ENCODE measurements around the gene XRCC4. TPM values are rescaled to one million over a fixed set of nuclear protein-coding genes. Genes with fewer than 3 reads are reported as not detected.

Gene XRCC4
- total RNA-seq, 1 donor from 2014 or later = 6.2 TPM

DNA sequence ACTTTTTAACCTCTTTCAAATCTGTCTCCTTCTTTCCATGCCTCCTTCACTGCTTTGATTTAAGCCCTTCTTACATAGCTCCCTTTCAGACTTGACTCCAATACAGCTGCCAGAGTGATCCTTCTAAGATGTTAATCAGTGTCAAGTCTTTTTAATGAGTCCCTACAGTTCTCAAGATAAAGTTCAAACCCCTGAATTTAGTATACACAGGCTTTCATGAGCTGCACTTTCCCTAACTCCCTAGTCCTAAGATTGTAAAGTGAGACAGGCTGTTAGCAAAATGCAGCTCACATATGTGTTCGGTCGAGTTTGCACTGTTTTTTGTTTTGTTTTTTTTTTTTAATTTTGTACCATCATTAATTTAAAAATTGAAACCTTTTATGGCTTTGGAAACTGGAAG is 203.8 kb downstream of the XRCC4 start:
- no peak for ATAC-seq

DNA sequence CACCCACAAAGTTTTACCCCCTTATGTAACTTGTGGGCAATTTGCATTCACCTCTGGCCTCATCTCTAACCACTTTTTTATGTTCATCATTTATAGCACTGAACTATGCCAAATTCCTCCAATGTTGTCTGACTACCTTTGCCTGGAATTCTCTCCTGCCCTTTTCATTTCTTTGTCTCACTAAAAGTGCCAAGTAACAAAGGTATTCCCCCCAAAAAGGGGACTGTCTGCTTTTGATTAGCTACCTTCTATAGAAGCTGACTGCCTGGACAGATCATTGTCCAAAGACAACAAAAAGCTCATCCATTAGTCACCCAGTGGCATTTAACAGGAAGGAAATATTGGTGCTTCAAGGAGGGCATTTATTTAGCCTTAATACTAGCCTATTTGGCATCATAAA is 204.3 kb downstream of the XRCC4 start:
- ATAC-seq = no peak

- no peak for ATAC-seq
These were observed 206.4 kb downstream of the XRCC4 start for GRCh38 chr5:83283761-83284160.

DNA sequence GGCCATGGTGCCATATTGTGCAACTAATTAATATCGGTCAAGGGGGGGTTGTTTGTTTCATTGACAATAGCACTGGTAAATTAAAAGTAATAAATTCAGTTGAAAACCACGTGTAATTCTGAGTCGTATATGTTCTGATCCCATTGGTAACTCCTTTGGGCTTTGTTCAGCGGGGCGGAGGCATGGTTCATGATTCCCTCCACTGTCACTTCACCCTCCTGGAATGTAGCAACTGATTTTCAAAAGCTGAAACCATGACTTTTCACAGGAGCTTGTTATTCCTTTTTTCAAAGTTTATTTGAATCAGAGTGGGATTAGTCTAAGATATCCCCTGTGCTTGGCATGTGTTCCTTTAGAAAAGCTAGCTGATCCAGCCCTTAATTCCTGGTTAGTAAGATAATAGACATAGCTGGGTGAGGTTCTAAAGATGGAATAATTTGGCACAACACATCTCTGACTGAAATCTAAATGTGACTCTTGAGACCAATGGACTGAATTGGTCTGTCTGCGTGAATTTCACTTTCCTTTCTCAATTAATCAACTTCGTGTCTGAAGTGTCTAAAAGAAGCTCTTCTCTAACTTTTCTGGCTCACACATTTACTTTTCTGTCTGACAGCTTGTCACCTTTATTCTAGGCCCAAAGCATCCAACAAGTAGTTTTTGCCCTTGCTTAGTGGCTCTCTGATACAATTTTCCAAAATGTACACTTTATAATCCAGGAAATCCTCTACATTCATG is 208.5 kb downstream of the XRCC4 start:
- ATAC-seq = no peak

- no peak for ATAC-seq
These were observed 216.9 kb downstream of the XRCC4 start for GRCh38 chr5:83294246-83294645.

DNA sequence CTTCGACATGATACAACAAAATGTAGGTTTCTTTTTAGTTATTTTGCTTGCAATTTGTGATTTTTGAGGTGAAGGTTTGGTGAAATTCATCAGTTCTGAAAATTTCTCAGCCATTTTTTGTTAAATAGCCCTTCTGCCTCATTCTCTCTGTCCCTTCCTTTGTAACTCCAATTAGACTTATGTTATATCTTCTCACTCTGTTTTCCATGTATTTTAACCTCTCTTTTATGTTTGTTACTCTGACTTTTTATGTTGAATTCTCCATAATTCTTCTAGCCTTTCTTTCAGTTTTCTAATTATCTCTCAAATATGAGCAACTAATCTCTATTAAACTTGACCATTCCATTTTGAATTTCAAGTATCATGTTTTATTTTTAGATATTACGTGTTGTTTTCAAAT is 222.0 kb downstream of the XRCC4 start:
- ATAC-seq = no peak

- ATAC-seq = peak; percentile 18
These were observed 229.4 kb downstream of the XRCC4 start for GRCh38 chr5:83306572-83307241.

- ATAC-seq = peak; percentile 29
These were observed 235.3 kb downstream of the XRCC4 start for GRCh38 chr5:83312663-83313062.

- ATAC-seq = no peak
These were observed 236.1 kb downstream of the XRCC4 start for GRCh38 chr5:83313436-83313835.

GRCh38 chr5:83321483-83322055 is 244.2 kb downstream of the XRCC4 start:
- ATAC-seq = no peak

DNA sequence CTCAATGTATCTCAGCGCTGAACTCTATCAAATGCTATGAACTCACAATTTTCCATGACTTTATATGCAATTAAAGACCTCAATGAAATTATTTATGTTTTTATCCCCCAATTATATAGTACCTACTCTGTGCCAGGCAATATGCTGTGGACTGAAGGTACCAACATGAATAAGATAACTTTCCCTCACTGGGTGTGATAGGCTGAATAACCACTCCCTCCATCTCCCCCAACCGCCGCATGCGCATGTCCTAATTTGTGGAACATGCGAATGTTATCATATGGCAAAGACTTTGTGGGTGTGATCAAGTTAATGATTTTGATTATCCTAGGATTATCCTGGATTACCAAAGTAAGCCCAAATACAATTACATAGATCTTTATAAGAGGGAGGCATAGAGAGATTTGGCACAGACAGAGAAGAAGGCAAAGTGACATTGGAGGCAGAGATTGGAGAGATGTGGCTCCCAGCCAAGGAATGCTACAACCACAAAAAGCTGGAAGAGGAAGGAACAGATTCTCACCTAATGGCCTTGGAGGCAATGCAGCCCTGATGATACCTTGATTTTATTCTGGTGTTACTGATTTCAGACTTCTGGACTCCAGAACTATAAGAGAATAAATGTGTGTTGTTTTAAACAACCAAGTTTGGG is 245.1 kb downstream of the XRCC4 start:
- ATAC-seq = no peak

GRCh38 chr5:83323557-83324180 is 246.3 kb downstream of the XRCC4 start:
- no peak for ATAC-seq

- no peak for ATAC-seq
These were observed 254.5 kb downstream of the XRCC4 start for GRCh38 chr5:83331842-83332241.

GRCh38 chr5:83337453-83338035 is 260.2 kb downstream of the XRCC4 start:
- no peak for ATAC-seq

- ATAC-seq = no peak
These were observed 263.2 kb downstream of the XRCC4 start for GRCh38 chr5:83340511-83340918.

DNA sequence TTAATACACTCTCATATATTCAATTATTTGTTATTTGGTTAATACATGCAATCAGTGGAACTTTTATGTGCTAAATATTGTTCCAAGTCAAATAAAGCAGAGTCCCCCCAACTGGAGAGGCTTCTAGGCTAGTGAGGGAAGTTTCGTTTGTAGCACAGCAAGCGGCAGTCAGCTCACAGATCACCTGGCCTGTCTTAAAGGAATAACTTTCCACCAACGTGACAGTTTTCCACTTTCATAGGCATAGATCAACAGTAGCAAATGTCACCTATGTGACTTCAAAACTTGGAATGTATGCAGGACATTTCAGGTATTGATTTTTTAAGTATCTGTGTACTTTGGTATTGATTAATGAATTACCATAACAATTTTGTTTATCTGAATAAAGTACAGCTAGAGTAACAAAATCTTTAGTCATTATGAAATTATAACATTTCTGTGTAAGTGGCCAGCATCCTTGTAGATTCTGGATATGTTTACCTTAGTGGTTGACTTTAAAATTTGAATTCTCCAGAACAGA is 264.5 kb downstream of the XRCC4 start:
- ATAC-seq = no peak

DNA sequence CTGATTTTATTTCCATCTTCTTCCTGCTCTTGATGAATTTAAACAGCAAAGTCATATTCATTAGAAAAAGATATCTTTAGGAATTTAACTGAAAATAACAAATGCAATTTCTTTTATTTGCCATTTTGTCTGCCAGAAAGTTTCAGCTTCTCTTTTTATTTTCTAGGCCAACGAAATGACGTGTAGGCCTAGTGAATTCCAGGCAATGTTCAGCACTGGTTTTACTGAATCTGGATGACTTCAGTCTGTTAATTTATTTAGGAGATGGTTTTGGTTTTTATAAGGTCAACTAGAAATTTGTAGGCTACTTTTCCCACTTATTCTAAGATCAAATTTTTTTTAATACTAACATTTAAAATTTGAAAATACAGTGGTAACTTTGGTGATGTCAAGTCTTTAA is 265.1 kb downstream of the XRCC4 start:
- no peak for ATAC-seq

DNA sequence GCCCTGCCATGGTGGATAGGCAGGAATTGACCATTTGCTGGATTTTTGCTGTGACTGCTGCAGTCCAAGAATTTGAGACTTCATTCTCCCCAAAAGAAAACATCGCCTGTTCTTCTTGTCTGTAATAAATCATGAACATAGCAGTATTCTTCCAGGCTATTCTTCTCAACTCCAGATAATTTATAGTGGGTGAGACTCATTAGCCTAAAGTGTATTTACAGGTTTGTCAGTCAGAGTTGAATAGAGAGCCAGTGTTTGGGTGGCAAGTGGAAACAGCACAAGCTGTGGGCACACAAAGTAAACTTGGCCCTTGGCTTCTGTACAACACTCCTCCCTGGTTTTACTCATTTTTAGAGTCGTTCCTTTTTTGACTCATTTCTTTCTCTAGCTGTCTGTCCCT is 266.0 kb downstream of the XRCC4 start:
- no peak for ATAC-seq

DNA sequence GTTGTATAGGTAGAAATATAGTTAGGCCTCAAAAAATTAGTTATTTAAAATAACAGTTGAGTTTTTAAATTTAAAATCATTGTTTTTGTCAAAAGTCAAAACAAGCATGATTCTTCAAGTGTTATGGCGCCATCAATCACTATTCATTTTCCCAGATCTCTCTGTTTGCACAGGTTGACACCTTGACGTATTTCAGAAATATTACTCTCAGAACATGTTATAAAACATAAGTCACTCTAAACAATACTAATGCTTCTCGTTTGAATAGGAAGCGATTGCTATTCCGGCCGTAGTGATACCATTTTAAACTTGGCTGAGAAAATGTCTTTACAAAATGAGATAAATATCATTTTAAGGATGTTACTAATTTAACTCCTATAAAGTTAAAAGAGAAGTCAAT is 268.1 kb downstream of the XRCC4 start:
- ATAC-seq = no peak

DNA sequence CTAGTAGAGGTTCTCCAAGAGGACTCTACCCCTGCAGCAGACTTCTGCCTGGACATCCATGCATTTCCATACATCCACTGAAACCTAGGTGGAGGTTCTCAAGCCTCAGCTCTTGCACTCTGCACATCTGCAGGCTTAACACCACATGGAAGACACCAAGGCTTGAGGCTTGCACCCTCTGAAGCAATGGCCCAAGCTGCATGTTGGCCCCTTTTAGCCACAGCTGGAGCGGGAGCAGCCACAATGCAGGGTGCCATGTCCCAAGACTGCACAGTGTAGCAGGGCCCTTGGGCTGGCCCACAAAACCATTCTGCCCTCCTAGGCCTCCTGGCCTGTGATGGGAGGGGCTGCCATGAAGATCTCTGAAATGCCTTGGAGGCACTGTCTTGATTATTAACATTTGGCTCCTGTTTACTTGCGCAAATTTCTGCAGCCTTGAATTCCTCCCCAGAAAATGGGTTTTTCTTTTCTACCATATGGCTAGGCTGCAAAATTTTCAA is 271.0 kb downstream of the XRCC4 start:
- ATAC-seq = no peak

DNA sequence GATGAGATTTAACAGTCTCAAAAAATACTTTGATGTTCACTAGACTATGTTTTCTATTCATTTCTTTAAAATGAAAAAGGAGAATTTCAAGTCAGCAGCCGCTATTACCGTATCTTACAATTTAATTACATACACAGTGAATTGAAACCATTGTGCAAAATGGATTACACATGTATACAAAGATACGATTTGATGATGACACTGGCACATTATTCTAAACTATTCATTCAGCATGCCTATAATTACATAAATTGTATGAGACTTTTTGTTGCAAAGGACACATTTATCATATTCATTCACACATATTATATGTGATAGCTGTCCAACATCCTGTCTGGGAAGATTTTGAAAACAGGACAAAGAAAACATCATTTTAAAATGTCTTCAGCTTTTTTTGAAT is 275.9 kb downstream of the XRCC4 start:
- no peak for ATAC-seq

GRCh38 chr5:83353774-83354173 is 276.4 kb downstream of the XRCC4 start:
- ATAC-seq = no peak
